ENCODE results near the gene NCF4.

NCF4 gene

GRCh38 chr22:36860821-36861659 is at the start of gene NCF4:
TSS of gene NCF4 (plus strand) at chr22:36861006. CDS start at chr22:36861172, 166 bp downstream.
- no peak for DNase-seq

- DNase-seq = no peak
Observed at GRCh38 chr22:36811094-36811800, 49.6 kb upstream of the NCF4 start.

GRCh38 chr22:36814801-36815200 is 46.0 kb upstream of the NCF4 start:
- DNase-seq = no peak

- no peak for DNase-seq
Observed at GRCh38 chr22:36815558-36816338, 45.1 kb upstream of the NCF4 start.

GRCh38 chr22:36816339-36816635 is 44.5 kb upstream of the NCF4 start:
- no peak for DNase-seq

- peak; percentile 46 for DNase-seq
Observed at GRCh38 chr22:36816636-36817524, 43.9 kb upstream of the NCF4 start, which contains the start of gene PVALB. TSS of gene PVALB (minus strand) at chr22:36817035. CDS start at chr22:36817005, 30 bp downstream.

- DNase-seq = no peak
Observed at GRCh38 chr22:36817525-36817848, 43.3 kb upstream of the NCF4 start.

GRCh38 chr22:36818010-36818642 is 42.7 kb upstream of the NCF4 start:
- no peak for DNase-seq

- DNase-seq = no peak
Observed at GRCh38 chr22:36819112-36819511, 41.7 kb upstream of the NCF4 start.

- DNase-seq = no peak
Observed at GRCh38 chr22:36822581-36822980, 38.2 kb upstream of the NCF4 start.

- no peak for DNase-seq
Observed at GRCh38 chr22:36823186-36823839, 37.5 kb upstream of the NCF4 start.

- DNase-seq = no peak
Observed at GRCh38 chr22:36824655-36825054, 36.2 kb upstream of the NCF4 start.

- no peak for DNase-seq
Observed at GRCh38 chr22:36826262-36826661, 34.5 kb upstream of the NCF4 start.

- DNase-seq = no peak
Observed at GRCh38 chr22:36828815-36829214, 32.0 kb upstream of the NCF4 start.

- DNase-seq = peak; percentile 27
Observed at GRCh38 chr22:36829370-36830002, 31.3 kb upstream of the NCF4 start.

- DNase-seq = no peak
Observed at GRCh38 chr22:36830601-36831000, 30.2 kb upstream of the NCF4 start.

GRCh38 chr22:36831206-36831605 is 29.6 kb upstream of the NCF4 start:
- no peak for DNase-seq

- DNase-seq = no peak
Observed at GRCh38 chr22:36831717-36832116, 29.1 kb upstream of the NCF4 start.

GRCh38 chr22:36833073-36833472 is 27.7 kb upstream of the NCF4 start:
- DNase-seq = no peak

- no peak for DNase-seq
Observed at GRCh38 chr22:36835903-36836302, 24.9 kb upstream of the NCF4 start.
